NB4 (cell line): ENCODE results near the gene LXN.

Source experiments
- MYC ChIP-seq: IDR thresholded peaks from 2 replicates; pipeline ENCODE4 v1.6.1; 2011; ENCODE audit warnings: low read depth, low read length
- POLR2A ChIP-seq: IDR thresholded peaks from 2 replicates; pipeline ENCODE4 v1.6.1; 2011; ENCODE audit warnings: mild to moderate bottlenecking; ENCODE audit not compliant: insufficient read length; ENCODE audit errors: extremely low read depth
- TF ChIP-seq, protein P1 (sequence below): IDR thresholded peaks from one replicate; pipeline ENCODE4 v1.5.1; 2012; ENCODE audit warnings: low read depth, low read length

- TF ChIP-seq, protein P1, sequence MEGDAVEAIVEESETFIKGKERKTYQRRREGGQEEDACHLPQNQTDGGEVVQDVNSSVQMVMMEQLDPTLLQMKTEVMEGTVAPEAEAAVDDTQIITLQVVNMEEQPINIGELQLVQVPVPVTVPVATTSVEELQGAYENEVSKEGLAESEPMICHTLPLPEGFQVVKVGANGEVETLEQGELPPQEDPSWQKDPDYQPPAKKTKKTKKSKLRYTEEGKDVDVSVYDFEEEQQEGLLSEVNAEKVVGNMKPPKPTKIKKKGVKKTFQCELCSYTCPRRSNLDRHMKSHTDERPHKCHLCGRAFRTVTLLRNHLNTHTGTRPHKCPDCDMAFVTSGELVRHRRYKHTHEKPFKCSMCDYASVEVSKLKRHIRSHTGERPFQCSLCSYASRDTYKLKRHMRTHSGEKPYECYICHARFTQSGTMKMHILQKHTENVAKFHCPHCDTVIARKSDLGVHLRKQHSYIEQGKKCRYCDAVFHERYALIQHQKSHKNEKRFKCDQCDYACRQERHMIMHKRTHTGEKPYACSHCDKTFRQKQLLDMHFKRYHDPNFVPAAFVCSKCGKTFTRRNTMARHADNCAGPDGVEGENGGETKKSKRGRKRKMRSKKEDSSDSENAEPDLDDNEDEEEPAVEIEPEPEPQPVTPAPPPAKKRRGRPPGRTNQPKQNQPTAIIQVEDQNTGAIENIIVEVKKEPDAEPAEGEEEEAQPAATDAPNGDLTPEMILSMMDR = no peak
- TF ChIP-seq POLR2A = no peak
- TF ChIP-seq MYC = no peak
Measured at GRCh38 chr3:158631981-158632380, 40.5 kb downstream of the LXN start.
